H1 (cell line): ENCODE data around the gene MSI2.

Source experiments
- EZH2 ChIP-seq: fragments of 200-600 bp; sonication (generic); IDR thresholded peaks from 2 replicates; pipeline ENCODE4 v1.7.1; 2012; ENCODE audit warnings: low read depth, mild to moderate bottlenecking, moderate library complexity, low read length, inconsistent platforms; ENCODE audit not compliant: severe bottlenecking
- POLR2A ChIP-seq, 2 experiments: IDR thresholded peaks; 1 replicate in 1 of 2; 2 replicates in 1 of 2; pipeline ENCODE4 v1.6.1; 2011; ENCODE audit warnings: low read depth in 2 of 2, low read length in 2 of 2, mild to moderate bottlenecking in 2 of 2; ENCODE audit errors: control extremely low read depth in 1 of 2
- RNF2 ChIP-seq: fragments of 200-900, 300-1000 bp; sonication (generic); IDR thresholded peaks from 2 replicates; pipeline ENCODE4 v1.7.1; 2016; ENCODE audit warnings: borderline replicate concordance, low read depth, mild to moderate bottlenecking, antibody characterized with exemption, low read length; ENCODE audit not compliant: poor library complexity, severe bottlenecking; ENCODE audit errors: missing control alignments
- SRF ChIP-seq: IDR thresholded peaks from 2 replicates; pipeline ENCODE4 v1.6.1; 2011; ENCODE audit warnings: mild to moderate bottlenecking, low read depth, low read length, moderate library complexity
- TBP ChIP-seq: IDR thresholded peaks from 2 replicates; pipeline ENCODE4 v1.6.1; 2011; ENCODE audit warnings: low read depth, low read length, improper control_type of control experiment
- TF ChIP-seq, protein P1 (sequence below): IDR thresholded peaks from 2 replicates; pipeline ENCODE4 v1.6.1; 2011; ENCODE audit warnings: low read length, improper control_type of control experiment
- TF ChIP-seq, protein P2 (sequence below), 3 experiments: IDR thresholded peaks; 1 replicate in 2 of 3; 2 replicates in 1 of 3; pipeline versions ENCODE4 v1.5.1 to v1.6.1; 2011; ENCODE audit warnings: low read length in 3 of 3, mild to moderate bottlenecking in 3 of 3, inconsistent platforms in 2 of 3, low read depth in 1 of 3, moderate library complexity in 1 of 3; ENCODE audit not compliant: insufficient read depth in 1 of 3; ENCODE audit errors: control extremely low read depth in 1 of 3

DNA sequence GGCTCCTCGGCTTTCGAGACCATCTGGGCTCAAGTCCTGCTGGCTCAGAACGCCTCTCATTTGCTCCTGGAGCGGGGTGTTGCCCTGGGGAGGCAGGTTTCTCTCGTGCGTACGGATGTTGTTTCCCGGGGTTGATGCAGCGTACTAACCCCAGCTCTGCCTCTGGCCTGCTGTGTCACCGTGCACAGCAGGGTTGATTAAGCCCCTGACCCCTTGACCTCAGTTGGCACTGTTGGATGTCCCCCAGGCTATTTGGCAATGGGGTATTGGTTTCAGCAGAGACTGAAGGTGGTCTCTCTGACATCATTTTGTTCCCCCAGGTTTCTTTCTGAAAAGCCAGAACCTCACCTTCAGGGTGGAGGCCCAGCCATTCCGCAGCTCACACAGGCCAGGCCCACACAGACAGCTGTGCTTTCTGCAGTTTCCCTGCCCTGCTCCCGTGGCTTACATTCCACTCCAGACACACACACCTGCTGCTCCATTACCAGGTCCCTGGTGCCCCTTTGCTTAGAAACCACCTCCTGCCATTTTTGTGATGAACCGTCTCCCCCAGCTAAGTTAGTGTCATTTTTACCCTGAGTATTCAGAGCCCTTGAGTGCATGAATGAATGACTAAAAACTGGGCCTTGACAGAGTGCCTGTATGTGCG, 255.3 kb downstream of the MSI2 start:
- no peak for TF ChIP-seq TBP
- TF ChIP-seq RNF2: no peak
- TF ChIP-seq, protein P1, sequence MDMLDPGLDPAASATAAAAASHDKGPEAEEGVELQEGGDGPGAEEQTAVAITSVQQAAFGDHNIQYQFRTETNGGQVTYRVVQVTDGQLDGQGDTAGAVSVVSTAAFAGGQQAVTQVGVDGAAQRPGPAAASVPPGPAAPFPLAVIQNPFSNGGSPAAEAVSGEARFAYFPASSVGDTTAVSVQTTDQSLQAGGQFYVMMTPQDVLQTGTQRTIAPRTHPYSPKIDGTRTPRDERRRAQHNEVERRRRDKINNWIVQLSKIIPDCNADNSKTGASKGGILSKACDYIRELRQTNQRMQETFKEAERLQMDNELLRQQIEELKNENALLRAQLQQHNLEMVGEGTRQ: no peak
- no peak for TF ChIP-seq EZH2
- TF ChIP-seq POLR2A (IDR thresholded peaks at IDR 0.05; ENCODE audit: control extremely low read depth in 1 of 2, low read depth in 2 of 2, low read length in 2 of 2): no peak
- TF ChIP-seq, protein P2, sequence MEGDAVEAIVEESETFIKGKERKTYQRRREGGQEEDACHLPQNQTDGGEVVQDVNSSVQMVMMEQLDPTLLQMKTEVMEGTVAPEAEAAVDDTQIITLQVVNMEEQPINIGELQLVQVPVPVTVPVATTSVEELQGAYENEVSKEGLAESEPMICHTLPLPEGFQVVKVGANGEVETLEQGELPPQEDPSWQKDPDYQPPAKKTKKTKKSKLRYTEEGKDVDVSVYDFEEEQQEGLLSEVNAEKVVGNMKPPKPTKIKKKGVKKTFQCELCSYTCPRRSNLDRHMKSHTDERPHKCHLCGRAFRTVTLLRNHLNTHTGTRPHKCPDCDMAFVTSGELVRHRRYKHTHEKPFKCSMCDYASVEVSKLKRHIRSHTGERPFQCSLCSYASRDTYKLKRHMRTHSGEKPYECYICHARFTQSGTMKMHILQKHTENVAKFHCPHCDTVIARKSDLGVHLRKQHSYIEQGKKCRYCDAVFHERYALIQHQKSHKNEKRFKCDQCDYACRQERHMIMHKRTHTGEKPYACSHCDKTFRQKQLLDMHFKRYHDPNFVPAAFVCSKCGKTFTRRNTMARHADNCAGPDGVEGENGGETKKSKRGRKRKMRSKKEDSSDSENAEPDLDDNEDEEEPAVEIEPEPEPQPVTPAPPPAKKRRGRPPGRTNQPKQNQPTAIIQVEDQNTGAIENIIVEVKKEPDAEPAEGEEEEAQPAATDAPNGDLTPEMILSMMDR (IDR thresholded peaks at IDR 0.05; ENCODE audit: control extremely low read depth in 1 of 3, insufficient read depth in 1 of 3, low read depth in 1 of 3, low read length in 3 of 3): no peak
- TF ChIP-seq SRF: no peak
